ENCODE measurements around the gene TLK2.

The TLK2 gene

DNA sequence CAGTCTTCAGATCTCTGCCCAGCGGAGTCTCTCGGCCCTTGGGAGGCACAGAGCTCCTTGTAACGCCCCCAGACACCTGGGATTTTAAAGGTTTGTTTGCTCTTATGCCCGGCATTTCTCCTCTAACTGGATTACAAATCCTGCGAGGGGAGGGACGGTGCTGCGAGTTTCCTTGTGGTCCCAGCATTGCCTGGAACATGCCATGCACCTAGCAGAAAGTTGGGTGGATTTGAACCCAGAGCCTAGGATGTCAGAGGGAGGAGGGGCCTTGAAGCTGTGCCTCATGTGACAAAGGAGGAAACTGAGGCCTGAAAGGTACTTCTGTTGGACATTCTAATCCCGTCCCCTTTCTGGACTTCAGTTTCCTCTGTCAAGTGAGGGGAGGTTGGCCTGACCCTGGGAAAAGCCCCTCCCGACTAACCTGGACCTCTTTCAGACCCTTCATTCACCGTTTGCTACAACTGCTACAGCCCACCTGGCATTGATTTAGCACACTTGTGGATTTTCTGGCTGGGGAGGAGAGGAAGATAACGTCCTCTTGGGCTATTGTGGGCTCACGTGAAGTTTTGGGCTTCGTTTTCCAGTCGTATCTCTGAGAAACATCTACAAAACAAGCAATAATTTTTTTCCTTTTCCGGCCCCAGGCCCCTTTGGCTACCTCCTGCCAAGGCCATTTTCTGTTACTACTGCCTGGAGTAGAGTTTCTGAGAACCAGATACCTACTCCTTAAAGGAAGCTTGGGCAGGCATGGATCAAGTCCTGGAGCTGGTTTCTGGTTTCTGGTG, 179.7 kb downstream of the TLK2 start:
- no peak for DNase-seq

GRCh38 chr17:62660629-62661118, 182.0 kb downstream of the TLK2 start:
- DNase-seq: no peak

GRCh38 chr17:62661337-62661736, 182.7 kb downstream of the TLK2 start:
- DNase-seq: no peak

GRCh38 chr17:62662855-62663254, 184.2 kb downstream of the TLK2 start:
- DNase-seq: no peak

Measured in hippocampal formation (tissue), 2 donors.